HEK293 (cell line): Measurements from ENCODE around the gene MAP3K8.

Source experiments
- CTCF ChIA-PET: fragments of 350-600 bp; formaldehyde crosslinking; extraction: SDS; loops from one replicate; lab custom pipeline; 2021; ENCODE audit warnings: antibody characterized with exemption; lab: Yijun Ruan, JAX
- POLR2A ChIA-PET: fragments of 300-600 bp; formaldehyde crosslinking; extraction: SDS; loops from one replicate; lab custom pipeline; 2020; ENCODE audit warnings: antibody characterized with exemption, inconsistent platforms; lab: Yijun Ruan, JAX
- H3K27ac ChIP-seq: fragments of 200-500 bp; sonication (Bioruptor generic); 2 replicates; pipeline ENCODE4 v1.5.1; 2014; ENCODE audit warnings: low read depth, low read length, control low read depth, inconsistent platforms; ENCODE audit errors: extremely low read depth
- H3K36me3 ChIP-seq, 2 experiments: fragments of 200-500 bp in 1 of 2; sonication (Bioruptor generic) in 1 of 2; 1 replicate in 1 of 2; 2 replicates in 1 of 2; pipeline ENCODE4 v1.5.1; 2014 to 2017; ENCODE audit warnings: inconsistent platforms in 2 of 2, low read length in 2 of 2; ENCODE audit not compliant: control insufficient read depth in 2 of 2, insufficient read depth in 1 of 2
- H3K4me1 ChIP-seq: fragments of 200-500 bp; sonication (Bioruptor generic); 2 replicates; pipeline ENCODE4 v1.5.1; 2014; ENCODE audit warnings: mild to moderate bottlenecking, low read length, inconsistent platforms; ENCODE audit not compliant: control insufficient read depth, insufficient read depth
- H3K4me3 ChIP-seq: 2 replicates; pipeline ENCODE4 v1.5.1; 2011; ENCODE audit warnings: low read depth, mild to moderate bottlenecking, control low read depth, low read length, moderate library complexity
- H3K9me3 ChIP-seq: fragments of 200-500 bp; sonication (Bioruptor generic); 2 replicates; pipeline ENCODE4 v1.5.1; 2014; ENCODE audit warnings: low read depth, low read length, inconsistent platforms; ENCODE audit not compliant: control insufficient read depth, insufficient read depth
- BCL6B ChIP-seq: fragments of 450-650 bp; formaldehyde crosslinking; IDR thresholded peaks from 2 replicates; pipeline ENCODE4 v1.5.1; 2017; ENCODE audit warnings: missing biosample characterization, missing genetic modification characterization
- ELK4 ChIP-seq: IDR thresholded peaks from 2 replicates; pipeline ENCODE4 v1.6.1; 2011; ENCODE audit warnings: mild to moderate bottlenecking, low read depth, low read length, borderline replicate concordance
- FEZF1 ChIP-seq: fragments of 450-650 bp; formaldehyde crosslinking; IDR thresholded peaks from 2 replicates; pipeline ENCODE4 v1.5.1; 2016; ENCODE audit warnings: missing biosample characterization, missing genetic modification characterization
- PRDM1 ChIP-seq: fragments of 450-650 bp; formaldehyde crosslinking; IDR thresholded peaks from 2 replicates; pipeline ENCODE4; 2016; ENCODE audit warnings: missing biosample characterization, missing genetic modification characterization
- PRDM10 ChIP-seq: fragments of 450-650 bp; formaldehyde crosslinking; IDR thresholded peaks from 2 replicates; pipeline ENCODE4 v1.5.1; 2016; ENCODE audit warnings: missing biosample characterization, missing genetic modification characterization
- PRDM6 ChIP-seq: fragments of 450-650 bp; formaldehyde crosslinking; IDR thresholded peaks from 2 replicates; pipeline ENCODE4 v1.5.1; 2017; ENCODE audit warnings: missing biosample characterization, missing genetic modification characterization
- TCF7L2 ChIP-seq: IDR thresholded peaks from 2 replicates; pipeline ENCODE4 v1.6.1; 2011; ENCODE audit warnings: low read depth, mild to moderate bottlenecking, inconsistent platforms, low read length, moderate library complexity, borderline replicate concordance
- TSHZ1 ChIP-seq: fragments of 450-650 bp; formaldehyde crosslinking; IDR thresholded peaks from 2 replicates; pipeline ENCODE4 v1.5.1; 2016; ENCODE audit warnings: missing biosample characterization, missing genetic modification characterization, borderline replicate concordance
- ZNF10 ChIP-seq: fragments of 450-650 bp; formaldehyde crosslinking; IDR thresholded peaks from 2 replicates; pipeline ENCODE4 v1.5.1; 2017; ENCODE audit warnings: missing biosample characterization, missing genetic modification characterization
- ZNF133 ChIP-seq: fragments of 450-650 bp; formaldehyde crosslinking; IDR thresholded peaks from 2 replicates; pipeline ENCODE4 v1.5.1; 2016; ENCODE audit warnings: missing biosample characterization, missing genetic modification characterization
- ZNF202 ChIP-seq: fragments of 450-650 bp; formaldehyde crosslinking; IDR thresholded peaks from 2 replicates; pipeline ENCODE4 v1.5.1; 2016; ENCODE audit warnings: missing biosample characterization, missing genetic modification characterization, borderline replicate concordance
- ZNF280D ChIP-seq: fragments of 450-650 bp; formaldehyde crosslinking; IDR thresholded peaks from 2 replicates; pipeline ENCODE4 v1.5.1; 2016; ENCODE audit warnings: missing biosample characterization, missing genetic modification characterization
- ZNF341 ChIP-seq: fragments of 450-650 bp; formaldehyde crosslinking; IDR thresholded peaks from 2 replicates; pipeline ENCODE4; 2016; ENCODE audit warnings: low read depth, missing biosample characterization, missing genetic modification characterization
- ZNF391 ChIP-seq: fragments of 450-650 bp; formaldehyde crosslinking; IDR thresholded peaks from 2 replicates; pipeline ENCODE4 v1.5.1; 2016; ENCODE audit warnings: low read depth, missing biosample characterization, missing genetic modification characterization, borderline replicate concordance
- ZNF416 ChIP-seq: fragments of 450-650 bp; formaldehyde crosslinking; IDR thresholded peaks from 2 replicates; pipeline ENCODE4 v1.5.1; 2016; ENCODE audit warnings: missing biosample characterization, missing genetic modification characterization
- ZNF610 ChIP-seq: fragments of 450-650 bp; formaldehyde crosslinking; IDR thresholded peaks from 2 replicates; pipeline ENCODE4 v1.5.1; 2016; ENCODE audit warnings: missing biosample characterization, missing genetic modification characterization, borderline replicate concordance
- ZNF621 ChIP-seq: fragments of 450-650 bp; formaldehyde crosslinking; IDR thresholded peaks from 2 replicates; pipeline ENCODE4 v1.5.1; 2017; ENCODE audit warnings: missing biosample characterization, missing genetic modification characterization
- ZNF692 ChIP-seq: fragments of 450-650 bp; formaldehyde crosslinking; IDR thresholded peaks from 2 replicates; pipeline ENCODE4 v1.5.1; 2016; ENCODE audit warnings: missing biosample characterization, missing genetic modification characterization
- ZXDB ChIP-seq: fragments of 450-650 bp; formaldehyde crosslinking; IDR thresholded peaks from 2 replicates; pipeline ENCODE4 v1.5.1; 2016; ENCODE audit warnings: missing biosample characterization, missing genetic modification characterization

Gene MAP3K8

GRCh38 chr10:30438021-30438850, 4.3 kb downstream of the MAP3K8 start:
- POLR2A ChIA-PET = interaction anchor here (0.9 to 1.4 kb wide), 2 partner anchors 15 to 54 kb away, joined by 3 read pairs; no protein-coding TSS in a partner anchor
- Histone ChIP-seq H3K4me3 (no peak overlapping the region), H3K4me1 (peaks cover 27% of the 10 kb centered on the region), H3K27ac (no peak overlapping the region), H3K36me3 (peaks cover 0 to 34% of the 10 kb centered on the region in 2 experiments; a peak in 2 of 3 replicates), H3K9me3 (no peaks in the 10 kb centered on the region)
- CTCF ChIA-PET = interaction anchor here (2.0 to 2.7 kb wide), 2 partner anchors 143 to 153 kb away, joined by 7 to 12 read pairs; no protein-coding TSS in a partner anchor
- TF ChIP-seq ELK4 = no peak
- peak; percentile 52; the same call in 1 of the 2 replicates for TF ChIP-seq PRDM1
- TF ChIP-seq ZNF621 (tag by site-specific recombination) = no peak
- peak; percentile 85 for TF ChIP-seq FEZF1 (tag by site-specific recombination)
- TF ChIP-seq ZXDB (tag by site-specific recombination) = 0 out of 2 replicates have a peak, but pooled peaks have one; percentile 25
- TF ChIP-seq PRDM10 (tag by site-specific recombination) = peak; percentile 39; the same call in 1 of the 2 replicates
- TF ChIP-seq ZNF280D (tag by site-specific recombination) = no peak
- TF ChIP-seq ZNF133 (tag by site-specific recombination) = no peak
- no peak for TF ChIP-seq ZNF202
- peak; percentile 68; the same call in 1 of the 2 replicates for TF ChIP-seq TCF7L2
- TF ChIP-seq ZNF692 = no peak
- TF ChIP-seq ZNF610 (tag by site-specific recombination) = no peak
- TF ChIP-seq BCL6B = no peak
- peak; percentile 97 for TF ChIP-seq ZNF341
- no peak for TF ChIP-seq ZNF416 (tag by site-specific recombination)
- TF ChIP-seq PRDM6 (tag by site-specific recombination) = peak; percentile 84
- TF ChIP-seq ZNF10 = no peak
- no peak for TF ChIP-seq ZNF391 (tag by site-specific recombination)
- no peak for TF ChIP-seq TSHZ1 (tag by site-specific recombination)
